ENCODE results near the gene NPC1. TPM values are rescaled to one million over a fixed set of nuclear protein-coding genes. Genes with fewer than 3 reads are reported as not detected.

The NPC1 gene
- total and polyA plus RNA-seq, 2 donors (not counting 3 experiments of a cell fraction or from before 2014, with no cell fraction given): 40.6 to 45.2 TPM

GRCh38 chr18:23636071-23636399, 49.7 kb upstream of the NPC1 start:
- Histone ChIP-seq H3K4me1 (ENCODE audit: control insufficient read depth, extremely low read depth, insufficient read depth, low read length) (no peaks in the 10 kb centered on the region), H3K4me3 (replicated peaks in 1 of 3; ENCODE audit: insufficient read depth in 1 of 3, low read depth in 1 of 3, low read length in 3 of 3) (no peak overlapping the region), H3K27ac (ENCODE audit: insufficient read depth, low read depth, low read length) (no peak overlapping the region), H3K36me3 (ENCODE audit: control insufficient read depth in 2 of 2, extremely low read depth in 1 of 2, insufficient read depth in 2 of 2, low read length in 2 of 2) (no peaks in the 10 kb centered on the region), H3K9me1 (replicated peaks; ENCODE audit: control insufficient read depth, extremely low read depth, insufficient read depth, low read length) (no peaks in the 10 kb centered on the region), H3K27me3 (ENCODE audit: control insufficient read depth in 2 of 2, insufficient read depth in 2 of 2, low read length in 2 of 2) (peaks cover 0 to 2% of the 10 kb centered on the region in 2 experiments), H3K9me3 (replicated peaks; ENCODE audit: control insufficient read depth, insufficient read depth, low read length) (no peaks in the 10 kb centered on the region), H3K4me2 (ENCODE audit: insufficient read depth, low read length) (no peak overlapping the region), H2AFZ (ENCODE audit: low read depth, low read length) (no peak overlapping the region), H4K20me1 (replicated peaks; ENCODE audit: control insufficient read depth, extremely low read depth, insufficient read depth, low read length) (no peaks in the 10 kb centered on the region), H3K9ac (replicated peaks; ENCODE audit: extremely low read depth, insufficient read depth, low read length) (no peak overlapping the region), H3K79me2 (ENCODE audit: control insufficient read depth, insufficient read depth, low read length) (no peaks in the 10 kb centered on the region)
- POLR2A ChIA-PET: no interaction called here
- intact Hi-C loops (cut with micrococcal nuclease): no loop called here
- CTCF ChIA-PET: interaction anchor here (1.2 to 1.6 kb wide), 3 partner anchors 14 to 67 kb away, joined by 3 to 6 read pairs (median 5); no protein-coding TSS in a partner anchor
- dilution Hi-C loops (cut with MboI; ENCODE audit: extremely low pct_ligation_motif_present, low sequenced_read_pairs): no loop called here
- TF ChIP-seq CTCF (IDR thresholded peaks at IDR 0.05; ENCODE audit: extremely low read depth in 1 of 2, insufficient read depth in 1 of 2, low read depth in 1 of 2, low read length in 2 of 2) (no peak), MYC (IDR thresholded peaks at IDR 0.05; ENCODE audit: low read depth, low read length) (no peak), FOS (IDR thresholded peaks at IDR 0.05; ENCODE audit: borderline replicate concordance, insufficient read depth, low read length) (no peak), JUN (IDR thresholded peaks at IDR 0.05; ENCODE audit: borderline replicate concordance, insufficient read depth, insufficient read length, low read depth) (no peak), POLR2A (IDR thresholded peaks at IDR 0.05; ENCODE audit: low read depth, low read length) (no peak), EZH2 (IDR thresholded peaks at IDR 0.05; ENCODE audit: borderline replicate concordance, low read depth, low read length, severe bottlenecking) (no peak), POLR2AphosphoS5 (IDR thresholded peaks at IDR 0.05; ENCODE audit: insufficient read depth, low read depth, low read length) (no peak), GATA2 (IDR thresholded peaks at IDR 0.05; ENCODE audit: insufficient read depth, insufficient read length, low read depth, low read length) (no peak)
- no TSS peak for BruUV-seq (replicated peaks)
- DNase-seq (ENCODE audit: low read depth, low spot score): no peak
- FAIRE-seq: no peak

Measured in endothelial cell of umbilical vein (primary cell).